ENCODE measurements around the gene SLIT1.
"Not testable (repeated sequence)": the region's sequence is repeated elsewhere in the genome, so short reads cannot be mapped to it uniquely, and the experiment has no call there.

The SLIT1 gene

DNA sequence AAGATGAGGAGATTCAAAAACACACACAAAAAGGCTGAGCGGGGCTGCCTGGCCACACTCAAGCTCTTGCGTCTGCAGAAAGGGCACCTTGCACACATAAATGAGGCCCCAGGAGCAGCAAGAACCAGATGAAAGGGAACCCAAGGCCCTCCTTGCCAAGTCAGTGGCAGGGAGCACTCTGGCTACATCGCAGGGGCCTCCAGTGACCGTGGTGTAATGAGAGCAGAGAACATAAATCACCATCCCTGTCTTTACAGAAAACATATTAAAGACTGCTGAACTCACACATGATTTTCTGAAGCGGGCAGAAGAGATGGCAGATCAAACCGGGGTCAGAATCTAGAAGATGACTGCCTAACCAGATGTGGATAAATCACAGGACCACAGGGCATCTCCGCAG lies 80.5 kb downstream of the SLIT1 start:
- no peak for DNase-seq

DNA sequence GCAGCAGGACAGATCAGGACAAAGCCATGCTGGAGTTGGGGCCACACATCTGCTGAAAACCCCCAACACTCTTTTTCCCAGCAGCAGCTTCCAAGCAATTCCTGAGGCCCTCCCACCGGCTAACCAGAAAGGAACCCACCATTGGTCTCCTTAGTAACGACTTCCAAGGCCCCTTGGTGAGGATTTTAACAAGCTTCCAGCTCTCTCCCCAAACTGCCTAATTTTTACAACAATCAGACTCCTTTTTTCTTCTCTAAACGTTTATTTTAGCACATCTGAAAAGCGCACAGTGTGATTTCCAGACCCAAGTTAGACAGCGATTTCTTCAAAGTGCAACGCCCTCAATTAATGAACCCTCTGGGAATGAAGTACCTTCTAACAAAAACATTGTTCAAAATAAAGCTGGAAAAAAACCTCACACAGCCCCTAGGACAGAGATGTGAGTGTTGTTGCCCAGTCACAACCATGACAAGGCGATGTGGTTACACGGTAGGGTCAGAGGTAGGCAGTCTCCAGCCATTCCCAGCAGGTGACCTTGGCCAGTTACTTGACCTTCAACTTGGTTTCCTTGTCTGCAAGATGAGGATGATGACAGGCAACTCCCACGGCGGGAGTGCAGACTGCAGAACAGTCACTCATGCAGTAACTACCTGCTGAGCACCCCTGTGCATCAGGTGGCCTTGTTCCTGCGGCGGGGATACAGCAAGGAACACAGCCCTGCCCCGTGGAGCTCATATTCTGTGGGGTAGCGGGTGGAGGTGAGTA lies 82.3 kb downstream of the SLIT1 start:
- DNase-seq = no peak

- DNase-seq = no peak
These were observed 83.3 kb downstream of the SLIT1 start for GRCh38 chr10:97102441-97102840.

DNA sequence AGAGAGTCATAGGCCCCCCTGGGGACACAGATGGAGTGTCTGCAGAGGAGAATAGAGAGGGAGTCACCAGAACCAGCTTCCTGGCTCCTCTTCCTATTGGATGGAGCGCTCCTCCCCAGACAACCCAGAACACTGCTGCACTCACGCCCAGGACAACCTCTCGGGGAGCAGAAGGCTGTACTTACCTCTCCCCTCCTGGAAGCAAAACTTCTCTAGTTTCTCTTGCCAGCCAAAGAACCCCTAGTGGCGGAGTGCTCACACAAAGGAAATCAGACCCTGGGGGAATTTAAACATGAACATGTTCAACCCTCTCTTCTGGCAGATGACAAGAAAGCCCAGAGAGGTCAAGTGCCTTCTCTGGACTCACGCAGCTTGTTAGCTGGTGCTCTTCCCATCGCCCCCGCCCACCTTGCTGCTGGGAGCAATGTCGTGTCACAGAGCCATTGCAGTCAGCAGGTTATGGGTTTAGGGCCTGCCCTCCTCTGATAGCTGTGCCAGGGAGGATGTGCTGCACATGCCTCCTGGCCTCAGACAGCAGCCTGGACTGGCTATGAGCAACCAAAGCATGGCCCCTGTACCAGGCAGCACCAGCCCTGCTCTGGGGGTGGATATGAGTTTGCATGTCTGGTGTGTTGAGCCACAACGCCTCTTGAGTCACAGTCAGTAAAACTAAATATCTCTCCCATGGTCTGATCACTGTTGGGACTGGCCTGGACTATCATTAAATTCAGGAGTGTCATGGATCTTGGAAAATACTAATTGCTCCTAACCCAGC lies 84.4 kb downstream of the SLIT1 start:
- no peak for DNase-seq

GRCh38 chr10:97100657-97101056 lies 85.1 kb downstream of the SLIT1 start:
- no peak for DNase-seq

DNA sequence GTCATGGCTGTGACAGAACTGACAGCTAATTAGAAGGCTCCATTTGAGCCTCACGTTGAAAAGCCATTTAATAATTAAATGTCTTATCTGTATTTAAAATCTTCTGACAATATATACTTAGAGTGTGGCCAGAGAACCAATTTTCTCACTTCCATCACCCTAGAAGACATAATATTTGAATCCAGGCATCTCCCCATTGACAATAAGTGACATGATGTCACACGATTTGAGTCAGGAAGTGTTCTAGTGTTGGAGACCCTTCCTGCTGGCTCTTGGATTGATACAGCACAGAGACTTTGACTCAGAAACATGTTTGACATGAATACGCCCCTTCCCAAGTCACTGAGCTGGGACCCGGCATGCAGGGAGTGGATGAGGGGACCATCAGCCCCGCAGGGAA lies 85.9 kb downstream of the SLIT1 start:
- DNase-seq = no peak

DNA sequence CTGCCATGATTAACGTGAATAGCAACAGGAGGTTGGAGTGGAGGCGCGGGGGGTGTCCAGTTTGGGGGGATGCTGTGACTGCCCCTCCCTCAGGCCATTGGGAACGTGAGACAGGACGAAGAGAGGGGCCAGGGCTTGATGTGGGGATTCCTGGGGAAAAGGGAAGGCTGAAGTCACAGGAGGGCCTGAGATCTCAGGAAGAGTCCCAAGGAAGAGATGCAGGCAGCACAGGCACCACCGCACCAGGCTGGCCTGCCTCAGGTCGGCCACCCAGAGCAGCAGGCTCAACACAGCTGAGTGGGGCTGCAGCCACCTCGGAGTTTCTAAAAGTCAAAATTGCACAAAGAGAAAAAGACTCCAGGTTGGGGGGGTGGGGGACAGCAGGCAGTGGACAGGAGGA lies 86.7 kb downstream of the SLIT1 start:
- DNase-seq = no peak

DNA sequence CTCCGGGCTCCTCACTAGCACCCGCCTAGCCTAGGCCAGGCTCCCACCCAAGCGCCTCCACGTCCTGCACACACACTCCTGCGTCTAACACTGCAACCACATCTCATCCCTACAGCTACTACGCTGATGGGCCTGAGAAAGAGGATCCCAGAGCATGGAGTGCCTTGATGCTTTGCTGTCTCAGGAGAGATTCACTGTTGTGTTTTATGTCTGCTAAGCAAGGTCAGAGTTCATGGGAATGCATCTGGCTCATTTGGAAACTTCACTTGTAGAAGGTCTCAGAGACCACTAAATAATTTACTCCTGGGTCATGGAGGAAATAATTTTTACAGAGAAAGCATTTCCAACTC lies 88.7 kb downstream of the SLIT1 start:
- no peak for DNase-seq

- no peak for DNase-seq
These were observed 89.3 kb downstream of the SLIT1 start for GRCh38 chr10:97096261-97097083.

DNA sequence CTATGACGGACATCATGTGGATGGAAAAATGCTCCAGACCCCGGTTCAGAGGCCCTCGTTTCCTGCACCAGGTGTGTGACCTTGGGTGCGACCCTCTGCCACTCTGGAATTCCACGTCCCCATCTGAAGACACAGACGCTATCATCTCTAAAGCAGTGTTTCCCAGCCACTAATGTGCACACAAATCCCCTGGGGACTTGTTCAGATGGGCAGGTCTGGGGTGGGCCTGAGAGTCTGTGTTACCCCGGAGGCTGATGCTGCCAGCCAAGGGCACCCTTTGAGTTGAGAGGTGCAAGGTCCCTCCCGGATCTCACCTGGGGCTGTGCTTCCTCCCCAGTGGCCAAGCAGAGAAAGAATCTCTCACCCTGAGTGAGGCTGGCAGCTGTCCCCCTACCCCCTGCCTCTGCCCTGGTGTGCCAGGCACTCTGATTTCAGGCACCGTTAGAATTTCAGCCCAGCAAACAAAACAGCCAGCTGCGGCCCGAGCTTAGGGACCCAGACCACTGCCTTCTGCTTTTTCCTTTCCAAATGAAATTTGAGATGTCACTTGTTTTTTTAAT lies 90.0 kb downstream of the SLIT1 start:
- no peak for DNase-seq

DNA sequence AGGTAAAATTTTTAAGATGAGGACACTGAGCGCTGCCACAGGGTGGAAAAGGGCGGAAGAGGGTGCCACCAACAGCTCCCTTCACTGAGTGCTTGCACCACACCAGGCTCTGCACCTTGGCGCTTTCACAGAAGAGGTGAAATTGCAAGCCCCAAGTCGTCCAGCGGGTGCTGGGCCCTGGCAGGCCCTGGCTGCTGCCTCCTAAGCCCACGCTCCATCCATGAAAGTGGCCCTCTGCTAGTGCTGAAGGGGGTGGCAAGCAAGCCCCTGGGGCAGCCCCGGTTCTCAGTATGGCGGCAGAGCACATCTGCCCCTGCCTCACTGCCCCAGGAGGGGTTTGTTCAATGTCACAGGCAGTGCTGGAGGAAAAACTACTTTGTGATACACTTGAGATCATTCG lies 95.1 kb downstream of the SLIT1 start:
- no peak for DNase-seq

DNA sequence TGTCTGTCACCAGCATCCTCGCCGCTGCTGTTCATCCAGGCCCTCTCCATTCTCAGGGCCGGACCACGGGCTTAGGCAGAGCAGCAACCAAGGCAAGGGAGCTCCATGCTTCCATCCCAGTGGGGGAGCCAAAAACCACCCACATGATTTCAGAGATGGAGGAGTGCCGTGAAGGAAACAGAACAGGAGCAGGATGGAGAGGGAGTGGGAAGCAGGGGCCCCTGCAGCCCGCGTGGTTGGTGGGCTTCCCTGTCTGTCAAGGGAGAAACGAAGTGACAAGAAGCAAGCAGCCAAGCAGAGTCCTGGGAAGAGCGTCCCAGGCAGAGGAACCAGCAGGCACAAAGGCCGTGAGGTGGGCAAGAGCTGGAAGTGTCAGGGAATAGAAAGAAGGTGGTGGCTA lies 95.7 kb downstream of the SLIT1 start:
- no peak for DNase-seq

DNA sequence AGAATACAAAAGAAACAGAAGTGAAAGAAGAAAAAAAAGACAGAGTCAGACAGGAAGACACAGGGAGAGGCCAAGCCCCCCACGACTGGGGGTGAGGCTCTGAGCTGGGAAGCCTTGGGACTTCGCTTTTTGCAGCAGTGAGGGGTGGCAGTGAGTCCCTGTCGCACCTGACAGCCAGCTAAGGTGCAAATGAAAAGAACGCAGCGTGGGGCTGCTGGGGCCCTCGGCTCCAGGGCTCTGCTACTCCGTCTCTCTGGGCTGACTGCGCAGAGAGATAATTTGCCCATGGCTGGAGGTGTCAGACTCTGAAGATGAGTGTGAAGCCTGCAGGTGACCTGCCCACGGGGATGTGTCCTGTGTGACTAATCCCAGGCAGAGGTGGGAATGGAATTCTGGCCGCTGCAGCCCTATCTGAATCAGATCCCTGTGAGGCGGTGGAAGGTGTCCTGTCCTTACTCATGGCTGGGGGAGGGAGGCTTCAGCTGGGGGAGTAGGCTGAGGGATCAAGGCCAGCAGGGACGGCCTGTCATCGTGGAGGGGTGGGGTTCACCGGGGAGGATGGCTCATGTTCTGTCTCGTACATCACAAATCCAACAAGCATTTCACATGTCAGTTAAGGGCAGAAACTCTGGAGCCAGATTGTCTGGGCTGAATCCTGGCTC lies 96.4 kb downstream of the SLIT1 start:
- peak; percentile 73 for DNase-seq

- no peak for DNase-seq
These were observed 98.5 kb downstream of the SLIT1 start for GRCh38 chr10:97087296-97087695.

DNA sequence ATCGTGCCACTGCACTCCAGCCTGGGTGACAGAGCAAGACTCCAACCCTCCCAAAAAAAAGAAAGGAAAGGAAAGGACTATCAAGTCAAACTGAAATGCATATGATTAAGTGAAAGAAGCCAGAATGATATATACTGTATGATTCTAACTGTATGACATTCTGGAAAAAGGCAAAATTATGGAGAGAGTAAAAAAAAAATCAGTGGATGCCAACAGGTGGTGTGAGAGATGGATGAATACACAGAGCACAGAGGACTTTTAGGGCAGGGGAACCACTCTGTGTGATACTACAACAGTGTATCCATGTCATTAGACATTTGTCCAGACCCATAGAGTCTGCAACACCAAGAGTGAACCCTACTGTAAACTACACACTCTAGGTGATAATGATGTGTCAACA lies 99.2 kb downstream of the SLIT1 start:
- no peak for DNase-seq

GRCh38 chr10:97083228-97083829 lies 102.4 kb downstream of the SLIT1 start:
- no peak for DNase-seq

GRCh38 chr10:97082575-97082974 lies 103.2 kb downstream of the SLIT1 start:
- not testable (repeated sequence) for DNase-seq

GRCh38 chr10:97081621-97082235 lies 104.0 kb downstream of the SLIT1 start:
- DNase-seq = peak; percentile 52

DNA sequence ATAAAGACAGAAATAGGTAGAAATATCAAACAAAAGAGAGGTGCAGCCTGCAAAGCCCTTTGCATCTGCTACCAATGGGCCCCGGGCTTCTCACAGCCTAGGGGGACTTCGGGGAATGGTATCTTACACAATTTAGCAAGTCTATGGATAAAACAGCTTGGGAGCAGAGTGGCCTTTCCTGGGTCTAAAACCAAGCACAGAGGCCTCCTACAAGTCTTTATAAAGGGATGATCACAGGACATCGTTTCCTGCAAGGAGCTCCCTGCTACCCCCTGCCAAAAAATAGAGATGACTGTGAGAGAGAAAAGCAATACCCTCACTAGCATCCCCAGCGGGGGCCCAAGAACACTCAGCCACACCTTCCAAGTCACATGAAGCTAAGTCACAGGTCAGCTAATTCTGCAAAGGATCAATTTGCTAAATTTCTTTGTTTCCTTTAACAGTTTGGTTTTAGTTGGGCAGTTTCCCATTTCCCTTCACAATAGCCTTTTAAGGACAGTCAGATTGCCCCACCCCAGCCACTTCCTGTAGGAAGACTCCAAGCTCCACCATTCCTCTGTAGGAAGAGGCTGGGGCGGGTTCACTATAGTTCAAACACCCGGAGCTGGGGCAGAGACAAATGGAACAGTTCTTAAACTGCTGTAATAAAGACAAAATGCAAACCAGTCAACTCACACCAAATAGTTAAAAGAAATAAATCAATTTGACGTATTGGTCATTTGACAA lies 105.5 kb downstream of the SLIT1 start:
- no peak for DNase-seq

DNA sequence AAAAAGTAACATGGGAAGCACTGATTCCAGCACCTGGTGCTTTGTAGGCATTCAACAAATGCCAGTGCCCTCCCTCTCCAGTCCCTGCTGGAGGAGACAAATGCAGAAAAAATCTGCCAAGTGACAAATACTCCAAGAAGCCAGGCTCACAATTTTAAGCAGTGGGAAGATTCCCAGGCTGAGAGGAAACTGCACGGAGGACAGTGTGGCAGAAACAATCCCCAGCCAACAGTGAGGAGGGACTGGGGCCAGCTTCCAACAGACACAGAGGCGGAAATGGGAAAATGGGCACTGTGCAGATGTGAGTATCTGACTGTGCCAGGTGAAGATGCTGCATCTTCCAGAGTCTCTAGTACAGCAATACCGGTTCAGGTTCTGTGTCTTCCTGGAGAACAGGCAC lies 106.3 kb downstream of the SLIT1 start:
- no peak for DNase-seq

DNA sequence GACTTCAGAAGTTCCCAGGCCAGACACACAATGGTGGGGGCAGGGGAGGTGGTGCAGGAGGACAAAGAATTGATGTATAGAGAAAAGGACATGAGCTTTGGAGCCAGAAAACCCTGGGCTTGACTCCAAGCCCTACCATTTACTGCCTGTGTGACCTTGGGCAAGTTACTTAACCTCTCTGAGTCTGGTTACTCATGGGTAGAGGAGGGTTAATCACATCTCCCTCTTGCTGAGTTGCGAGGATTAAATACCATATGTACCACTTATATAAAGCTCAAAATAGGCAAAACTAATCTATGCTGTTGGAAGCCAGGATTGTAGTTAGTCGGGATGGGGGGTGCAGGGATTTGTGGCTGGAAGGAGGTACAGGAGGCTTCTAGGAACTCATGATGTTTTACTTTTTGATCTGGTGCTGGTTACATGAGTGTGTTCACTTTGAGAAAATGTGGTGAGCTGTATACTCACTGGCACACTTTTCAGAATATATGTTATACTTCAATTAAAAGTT lies 106.8 kb downstream of the SLIT1 start:
- no peak for DNase-seq

Measured in kidney glomerular epithelial cell (primary cell).